ENCODE measurements around the gene HIC2.

GRCh38 chr22:21457023-21457787 lies 40.0 kb downstream of the HIC2 start:
- no peak for TF ChIP-seq CTCF (conservative IDR thresholded peaks at IDR 0.05)
- no peak for TF ChIP-seq EZH2 (IDR thresholded peaks at IDR 0.05; ENCODE audit: low read depth)

All from PC-9 (cell line).